NCI-H748 (cell line): ENCODE measurements around the gene TRAF3.
"Not testable (repeated sequence)": the region's sequence is repeated elsewhere in the genome, so short reads cannot be mapped to it uniquely, and the experiment has no call there.

Source experiments
- DNase-seq: peaks from one replicate; lab custom pipeline; 2025; ENCODE audit not compliant: unreplicated experiment; lab: John Stamatoyannopoulos, UW

Gene TRAF3

GRCh38 chr14:102804858-102805257 is 27.6 kb downstream of the TRAF3 start:
- no peak for DNase-seq

GRCh38 chr14:102805371-102805891 is 28.2 kb downstream of the TRAF3 start:
- no peak for DNase-seq

DNA sequence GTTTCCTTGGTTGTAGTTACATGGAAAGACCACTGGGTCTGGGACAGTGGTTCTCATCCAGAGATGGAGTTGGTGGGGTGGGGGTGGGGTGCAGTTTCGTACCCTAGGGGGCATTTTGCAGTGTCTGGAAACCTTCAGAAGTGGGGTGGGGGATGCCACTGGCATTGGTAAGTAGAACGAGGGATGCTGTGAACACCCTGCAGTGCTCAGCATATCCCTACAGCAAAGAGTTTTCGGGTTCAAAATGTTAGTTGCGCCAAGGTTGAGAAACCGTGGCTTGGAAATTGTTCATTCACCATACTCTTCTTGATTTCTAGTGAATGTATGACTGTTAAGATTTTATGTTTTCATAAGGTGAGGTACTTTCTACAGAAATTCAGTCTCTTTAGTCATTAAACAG is 28.7 kb downstream of the TRAF3 start:
- no peak for DNase-seq

DNA sequence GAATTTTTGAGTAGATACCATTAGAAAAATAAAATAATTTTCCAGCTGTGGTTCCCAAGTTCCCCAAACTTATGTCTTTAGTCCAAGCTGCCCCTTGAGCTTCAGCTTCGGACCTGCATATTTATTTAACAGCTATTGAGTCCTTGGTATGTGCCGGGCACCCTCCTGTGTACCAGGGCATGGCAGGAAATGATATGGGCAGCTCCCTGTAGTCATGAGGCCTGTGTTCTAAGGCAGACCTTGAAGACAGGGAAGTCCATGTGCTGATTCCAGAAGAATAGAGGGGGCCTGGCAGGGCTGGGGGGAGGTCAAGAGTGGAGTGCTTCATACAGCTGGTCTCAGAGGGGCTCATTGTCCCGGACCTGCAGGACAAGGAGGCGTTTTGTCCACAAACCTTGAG is 29.2 kb downstream of the TRAF3 start:
- DNase-seq = no peak

GRCh38 chr14:102807013-102807406 is 29.8 kb downstream of the TRAF3 start:
- DNase-seq = no peak

GRCh38 chr14:102809870-102810269 is 32.6 kb downstream of the TRAF3 start:
- DNase-seq = no peak

- no peak for DNase-seq
These were observed 33.3 kb downstream of the TRAF3 start for GRCh38 chr14:102810523-102810922.

- peak; percentile 25 for DNase-seq
These were observed 34.2 kb downstream of the TRAF3 start for GRCh38 chr14:102811254-102811963.

GRCh38 chr14:102811971-102812370 is 34.7 kb downstream of the TRAF3 start:
- DNase-seq = no peak

DNA sequence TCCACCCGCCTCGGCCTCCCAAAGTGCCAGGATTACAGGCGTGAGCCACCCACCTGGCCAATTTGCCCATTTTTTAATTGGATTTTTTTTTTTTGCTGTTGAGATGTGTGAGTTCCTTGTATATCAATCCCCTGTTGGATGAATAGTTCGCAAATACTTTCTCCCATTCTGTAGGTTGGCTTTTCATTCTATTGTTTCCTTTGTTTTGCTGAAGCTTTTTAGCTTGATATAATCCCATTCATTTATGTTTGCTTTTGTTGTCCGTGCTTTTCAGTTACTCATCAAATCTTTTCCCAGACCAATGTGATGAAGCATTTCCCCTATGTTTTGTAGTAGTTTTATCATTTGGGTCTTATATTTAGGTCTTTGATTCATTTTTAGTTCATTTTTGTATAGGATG is 36.4 kb downstream of the TRAF3 start:
- no peak for DNase-seq

- no peak for DNase-seq
These were observed 40.1 kb downstream of the TRAF3 start for GRCh38 chr14:102817318-102817717.

- no peak for DNase-seq
These were observed 41.0 kb downstream of the TRAF3 start for GRCh38 chr14:102817942-102818940.

DNA sequence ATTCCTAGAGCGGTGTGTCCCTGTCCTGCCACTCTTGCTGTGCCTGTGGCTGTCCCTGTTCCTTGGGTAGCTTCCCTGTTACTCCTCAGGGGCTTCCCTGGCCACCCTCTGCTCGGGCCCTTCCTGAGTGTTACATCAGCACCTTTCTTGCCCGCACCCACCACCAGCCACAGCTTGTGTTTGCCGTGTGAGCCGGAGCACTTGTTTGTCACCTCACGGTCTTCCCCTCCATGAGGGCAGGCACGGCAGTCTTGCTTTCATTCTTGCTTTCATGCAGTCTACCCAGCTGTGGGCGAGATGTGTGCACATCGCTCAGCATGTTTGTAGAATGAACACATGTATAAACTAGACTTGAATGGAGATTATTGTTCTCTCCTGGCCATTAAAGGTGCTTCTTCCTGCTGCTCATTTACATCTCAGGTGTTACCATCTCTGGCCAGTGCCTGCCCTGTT is 42.0 kb downstream of the TRAF3 start:
- DNase-seq = peak; percentile 92

- DNase-seq = peak; percentile 35
These were observed 42.6 kb downstream of the TRAF3 start for GRCh38 chr14:102819747-102820330.

GRCh38 chr14:102821252-102821651 is 44.0 kb downstream of the TRAF3 start:
- DNase-seq = no peak

DNA sequence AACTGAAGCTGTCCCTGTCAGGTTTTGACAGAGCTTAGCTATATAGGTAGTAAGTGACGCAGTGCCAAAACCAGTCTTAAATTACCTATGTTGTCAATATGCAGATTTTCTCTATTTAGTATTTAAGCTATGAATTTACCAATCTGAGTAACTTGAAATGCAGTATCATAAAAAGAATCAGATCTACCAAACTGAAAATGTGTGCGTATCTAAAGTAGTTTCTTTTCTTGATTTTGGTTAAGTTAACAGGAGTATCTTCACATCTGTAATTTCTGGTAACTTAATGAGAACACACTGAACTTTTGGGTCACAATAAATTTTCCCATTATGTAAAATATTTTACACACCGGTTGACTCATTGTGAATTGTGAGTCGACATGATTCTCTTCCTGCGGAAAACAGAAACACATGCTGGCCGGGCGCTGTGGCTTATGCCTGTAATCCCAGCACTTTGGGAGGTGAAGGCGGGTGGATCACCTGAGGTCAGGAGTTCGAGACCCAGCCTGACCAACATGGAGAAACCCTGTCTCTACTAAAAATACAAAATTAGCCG is 45.1 kb downstream of the TRAF3 start:
- DNase-seq = no peak

DNA sequence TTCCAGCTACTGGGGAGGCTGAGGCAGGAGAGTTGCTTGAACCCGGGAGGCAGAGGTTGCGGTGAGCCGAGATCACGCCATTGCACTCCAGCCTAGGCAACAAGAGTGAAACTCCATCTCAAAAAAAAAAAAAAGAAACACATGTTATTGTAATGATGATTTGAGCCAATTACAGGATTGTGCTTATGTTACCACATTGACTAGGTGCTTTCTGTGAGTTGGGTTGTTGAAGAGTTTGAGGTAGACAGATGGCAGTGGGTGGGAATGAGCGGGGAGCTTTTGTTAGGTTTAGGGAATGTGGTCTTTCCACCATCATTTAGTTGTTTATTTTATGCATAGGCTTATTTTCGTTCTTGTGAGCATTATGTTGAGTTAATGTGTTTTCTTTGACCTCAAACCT is 45.6 kb downstream of the TRAF3 start:
- DNase-seq = not testable (repeated sequence)

- DNase-seq = no peak
These were observed 46.3 kb downstream of the TRAF3 start for GRCh38 chr14:102823546-102823945.

GRCh38 chr14:102824832-102825231 is 47.6 kb downstream of the TRAF3 start:
- DNase-seq = no peak

DNA sequence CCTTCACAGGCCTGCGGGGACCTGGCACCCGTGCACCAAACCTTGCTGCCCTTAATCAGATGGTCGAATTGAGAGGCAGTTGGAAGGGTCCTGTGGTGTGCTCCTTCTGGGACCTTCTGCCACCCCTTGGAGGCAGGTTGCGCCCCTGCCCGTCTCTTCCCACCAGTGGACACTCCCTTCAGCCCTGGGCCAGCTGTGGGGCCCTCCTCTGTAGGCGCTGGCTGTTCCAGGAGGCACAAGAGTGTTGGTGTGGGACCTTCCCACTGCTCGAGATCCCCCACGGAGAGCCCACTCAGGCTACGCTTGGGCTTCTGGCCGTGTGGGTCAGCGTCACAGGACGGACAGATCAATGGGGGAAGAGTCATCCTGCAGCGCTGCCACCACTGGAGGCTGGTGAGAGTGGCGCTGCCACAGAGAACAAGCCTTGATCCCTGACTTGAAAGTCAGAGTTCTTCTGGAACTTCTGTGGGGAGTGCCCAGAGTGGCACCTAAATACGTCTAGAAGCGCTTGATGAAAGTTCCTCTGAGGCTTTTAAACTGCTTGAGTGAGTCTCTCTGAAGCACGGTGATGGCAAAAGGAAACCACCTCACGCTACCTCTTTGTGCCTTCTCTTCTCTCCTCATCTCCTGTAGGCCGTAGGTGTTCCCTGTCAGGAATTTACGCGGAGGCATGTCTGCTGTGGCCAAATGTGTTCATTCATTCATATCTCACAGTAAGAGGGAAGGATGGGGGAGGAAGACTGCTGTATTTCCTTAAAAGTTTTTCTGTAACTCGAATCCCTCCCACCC is 48.3 kb downstream of the TRAF3 start:
- DNase-seq = no peak
